SU-DHL-6 (cell line): ENCODE results near the gene ZNF804A.

ENCODE experiments used
- CTCF ChIP-seq: fragments of 200-600 bp; sonication (generic); IDR thresholded peaks from one replicate; pipeline ENCODE4 v1.5.1; 2017; ENCODE audit warnings: antibody characterized with exemption, mild to moderate bottlenecking, low read length, moderate library complexity; ENCODE audit not compliant: insufficient read depth, poor library complexity, severe bottlenecking
- EZH2phosphoT487 ChIP-seq: fragments of 200-600 bp; sonication (generic), shearing (Covaris generic); conservative IDR thresholded peaks from 2 replicates; pipeline ENCODE4 v1.6.1; 2018; ENCODE audit warnings: mild to moderate bottlenecking, antibody characterized with exemption, low read length, moderate library complexity, mixed read lengths

DNA sequence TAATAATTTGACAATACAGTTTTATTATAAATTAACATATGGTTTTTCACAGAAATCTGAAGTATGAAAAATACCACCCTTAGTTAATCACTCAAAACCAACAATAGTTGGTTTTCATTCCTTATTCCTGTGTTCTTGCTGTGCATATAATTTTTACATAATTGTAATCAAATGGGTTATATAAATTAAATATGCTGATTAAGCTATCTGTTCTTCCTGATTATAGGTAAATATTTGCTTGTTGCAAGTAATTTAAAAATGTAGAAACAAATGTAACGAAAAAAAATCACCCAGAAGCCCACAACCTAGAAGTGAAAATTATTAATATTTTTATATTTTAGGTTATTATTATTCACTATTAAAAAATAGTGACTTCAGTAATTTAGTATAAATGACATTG lies 98.3 kb downstream of the ZNF804A start:
- TF ChIP-seq CTCF, result no peak
- TF ChIP-seq EZH2phosphoT487, result no peak
